HG02610 (cell line): ENCODE measurements around the gene DPYD.
"Not testable (repeated sequence)": the region's sequence is repeated elsewhere in the genome, so short reads cannot be mapped to it uniquely, and the experiment has no call there.

Experiments
- ATAC-seq: cut with Tn5 transposase; IDR thresholded peaks from one replicate; pipeline ENCODE4 v1.9.1; 2021; ENCODE audit warnings: mild to moderate bottlenecking, moderate library complexity; ENCODE audit not compliant: unreplicated experiment

The DPYD gene

GRCh38 chr1:97379387-97380075, 541.3 kb downstream of the DPYD start:
- ATAC-seq: no peak

DNA sequence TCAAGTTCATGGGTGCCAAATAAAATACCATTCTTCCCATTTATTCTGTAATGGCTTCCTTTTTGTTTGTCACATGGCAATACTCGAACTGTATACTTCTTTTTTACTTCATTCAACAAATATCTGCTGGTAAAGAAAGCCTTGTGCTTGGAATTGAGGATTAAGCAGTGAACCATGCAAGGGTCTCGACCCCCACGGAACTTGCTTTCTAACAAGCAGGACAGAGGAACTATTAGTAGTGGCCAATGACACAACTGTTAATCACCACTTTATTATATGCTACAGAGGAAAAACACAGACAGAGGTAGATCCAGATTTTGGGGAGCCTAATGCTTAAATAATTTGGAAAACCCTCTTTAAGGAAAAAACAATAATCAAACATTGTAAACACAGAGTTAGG, 542.2 kb downstream of the DPYD start:
- ATAC-seq: no peak

DNA sequence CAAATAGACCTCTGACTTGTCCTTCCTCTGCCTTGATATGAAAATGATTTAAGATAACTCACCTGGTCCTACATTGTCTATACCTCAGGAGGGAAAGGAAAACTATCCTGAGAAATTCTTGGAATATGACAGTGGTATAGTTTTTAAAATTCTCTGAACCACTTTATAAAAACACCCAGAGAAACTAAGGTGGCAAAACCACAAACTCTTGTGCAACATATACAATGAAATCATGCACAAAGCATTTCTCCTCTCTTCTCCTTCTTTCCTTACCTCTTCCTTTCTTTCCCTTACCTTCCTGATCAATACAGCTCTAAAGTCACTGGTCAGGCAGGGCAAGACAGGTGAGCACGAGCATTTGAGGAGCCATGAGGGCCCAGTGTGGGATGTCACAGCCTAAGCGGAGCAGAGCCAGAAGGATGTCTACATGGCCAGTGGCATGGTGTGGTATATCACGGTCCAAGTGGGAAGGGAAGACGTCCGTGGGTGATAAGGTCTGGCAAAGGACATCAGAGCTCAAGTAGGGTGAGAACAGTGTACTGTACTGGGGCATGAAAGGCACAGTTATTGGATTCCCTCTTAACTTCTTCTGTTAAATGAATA, 543.3 kb downstream of the DPYD start:
- ATAC-seq: no peak

- no peak for ATAC-seq
Observed at GRCh38 chr1:97373000-97373399, 547.8 kb downstream of the DPYD start.

GRCh38 chr1:97372531-97372930, 548.3 kb downstream of the DPYD start:
- no peak for ATAC-seq

GRCh38 chr1:97368296-97368695, 552.5 kb downstream of the DPYD start:
- ATAC-seq: no peak

GRCh38 chr1:97366984-97367383, 553.9 kb downstream of the DPYD start:
- ATAC-seq: no peak

GRCh38 chr1:97365026-97365425, 555.8 kb downstream of the DPYD start:
- no peak for ATAC-seq

DNA sequence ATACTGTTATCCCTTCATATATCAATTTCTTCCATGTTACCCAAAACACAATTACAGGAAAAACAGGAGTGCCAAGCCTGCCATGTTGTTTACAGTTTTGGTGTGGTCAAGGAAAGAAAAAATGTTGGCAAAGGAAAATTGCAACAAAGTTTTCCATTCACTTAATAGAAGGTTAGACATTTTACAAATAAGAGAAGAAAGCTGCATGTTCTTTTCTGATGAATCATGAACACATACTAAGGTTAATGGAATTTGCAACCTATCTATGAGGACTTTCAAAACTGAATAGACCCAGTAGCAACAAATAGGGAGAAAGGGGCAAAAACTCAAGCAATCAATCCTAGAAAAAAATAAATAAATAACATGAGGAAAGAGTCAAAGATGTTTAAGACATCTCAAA, 556.7 kb downstream of the DPYD start:
- ATAC-seq: no peak

GRCh38 chr1:97356309-97356708, 564.5 kb downstream of the DPYD start:
- no peak for ATAC-seq

- no peak for ATAC-seq
Observed at GRCh38 chr1:97352936-97353382, 567.9 kb downstream of the DPYD start.

DNA sequence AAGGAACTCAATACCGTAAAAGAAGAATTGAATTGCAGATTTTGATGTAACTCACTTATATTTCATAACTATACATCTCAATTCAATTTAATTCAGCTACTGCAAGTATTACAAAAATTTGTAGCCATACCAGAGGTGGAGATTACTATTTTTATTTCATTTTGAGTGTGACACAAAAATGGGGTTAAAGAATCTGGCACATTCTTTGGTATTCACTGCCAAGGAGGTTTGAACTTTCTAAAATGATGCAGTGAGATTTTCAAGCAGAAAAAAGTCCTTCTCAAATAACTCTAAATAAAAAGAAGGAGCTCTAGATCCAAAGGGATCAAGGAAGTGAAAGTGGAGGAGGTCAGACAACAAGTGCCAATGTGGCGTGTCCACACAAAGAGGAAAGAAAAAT, 569.0 kb downstream of the DPYD start:
- ATAC-seq: no peak

- no peak for ATAC-seq
Observed at GRCh38 chr1:97350662-97351061, 570.2 kb downstream of the DPYD start.

GRCh38 chr1:97350241-97350640, 570.6 kb downstream of the DPYD start:
- no peak for ATAC-seq

GRCh38 chr1:97349794-97350193, 571.0 kb downstream of the DPYD start:
- ATAC-seq: not testable (repeated sequence)

- no peak for ATAC-seq
Observed at GRCh38 chr1:97348599-97349265, 572.1 kb downstream of the DPYD start.

- no peak for ATAC-seq
Observed at GRCh38 chr1:97340951-97341350, 579.9 kb downstream of the DPYD start.

DNA sequence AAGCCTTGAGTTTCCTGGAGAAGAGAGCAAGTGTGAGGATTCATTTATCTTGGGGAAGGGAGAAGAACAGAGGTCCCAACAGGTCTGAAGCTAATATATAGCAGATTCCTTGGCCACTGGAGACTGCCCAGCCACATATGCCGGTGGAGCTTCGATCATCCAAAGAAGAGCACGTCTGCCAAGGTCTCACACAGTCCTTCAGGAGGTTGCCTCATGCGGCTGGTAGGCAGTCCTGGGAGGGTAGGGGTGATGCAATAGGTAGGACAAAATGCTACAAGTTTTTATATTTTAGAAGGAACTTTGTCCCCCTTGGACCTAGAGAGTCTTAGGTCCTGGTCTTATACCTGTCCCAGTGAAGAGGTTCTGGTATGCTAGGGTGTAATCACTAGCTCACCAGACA, 582.5 kb downstream of the DPYD start:
- ATAC-seq: no peak

DNA sequence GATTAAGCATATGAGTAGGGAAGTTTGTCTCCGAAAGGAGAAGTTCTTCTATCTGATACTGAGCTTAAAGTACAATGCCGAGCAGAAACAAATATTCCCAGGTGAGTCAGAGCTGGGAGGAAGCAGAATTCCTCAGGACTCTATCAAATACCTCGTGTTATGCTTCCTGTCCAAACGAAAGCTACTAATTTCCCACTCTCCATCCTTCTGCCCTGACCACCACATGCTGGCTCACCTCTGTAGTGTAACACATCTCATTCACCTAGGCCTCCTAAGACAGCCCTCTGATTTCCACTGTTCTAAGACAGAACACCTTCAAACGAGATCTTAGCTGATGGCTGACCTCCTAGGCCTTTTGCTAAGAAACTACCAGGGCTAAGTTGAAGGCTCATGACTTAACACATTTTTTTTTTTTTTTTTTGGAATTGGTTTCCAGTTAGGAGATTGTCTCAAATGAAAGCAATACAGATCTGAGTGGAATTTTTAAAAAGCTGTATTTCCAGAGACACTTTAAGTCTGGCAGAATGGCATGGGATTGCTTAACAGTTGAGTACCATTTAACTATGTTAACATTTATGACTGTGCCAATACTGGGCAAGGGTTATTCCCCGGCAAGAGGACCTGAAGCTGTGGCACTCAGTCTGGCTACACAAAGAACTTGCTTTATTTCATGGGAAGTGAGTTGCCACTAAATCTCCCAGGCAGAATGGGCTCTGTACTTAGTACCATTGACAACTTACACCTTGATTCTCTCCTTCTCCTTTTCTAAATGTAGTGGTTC, 583.4 kb downstream of the DPYD start:
- no peak for ATAC-seq

DNA sequence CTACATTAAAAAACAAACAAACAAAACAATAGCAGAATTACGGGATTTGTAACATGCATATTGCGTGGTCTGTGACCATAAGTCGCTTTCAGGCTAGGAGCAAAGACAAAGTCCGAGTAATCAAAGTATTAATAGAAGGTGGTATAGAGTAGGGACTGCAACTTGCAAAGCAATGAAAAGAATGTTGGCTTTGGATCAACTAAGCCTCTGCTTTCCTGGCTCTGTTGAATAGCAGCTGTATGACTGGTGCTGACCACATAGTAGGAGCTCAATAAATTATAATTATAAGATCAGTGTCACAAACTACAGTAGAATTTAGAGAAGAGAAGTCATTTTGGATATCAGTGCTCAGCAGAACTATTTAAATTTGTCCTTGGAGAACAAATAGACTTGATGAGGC, 586.4 kb downstream of the DPYD start:
- ATAC-seq: no peak

GRCh38 chr1:97332716-97333115, 588.1 kb downstream of the DPYD start:
- ATAC-seq: no peak
